ENCODE results near the gene ST6GAL1.

DNA sequence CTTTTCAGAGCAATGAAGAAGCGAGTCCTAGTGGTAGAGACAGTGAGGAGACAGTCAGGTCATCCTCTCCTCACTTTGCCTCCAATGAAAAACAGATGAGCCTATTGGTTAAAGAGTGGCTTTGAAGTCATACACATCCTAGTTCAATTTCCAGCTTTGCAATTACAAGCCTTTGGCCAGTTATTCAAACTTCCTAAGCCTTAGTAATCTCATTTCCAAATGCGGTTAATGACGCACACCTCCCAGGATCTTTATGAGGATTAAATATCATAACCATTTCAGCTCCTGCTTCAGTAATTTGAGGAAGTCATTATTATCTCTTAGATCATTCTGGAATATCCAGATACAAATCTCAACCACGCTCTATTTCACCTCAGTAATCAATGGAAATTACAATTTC is 10.0 kb upstream of the ST6GAL1 start:
- TF ChIP-seq, protein P1, sequence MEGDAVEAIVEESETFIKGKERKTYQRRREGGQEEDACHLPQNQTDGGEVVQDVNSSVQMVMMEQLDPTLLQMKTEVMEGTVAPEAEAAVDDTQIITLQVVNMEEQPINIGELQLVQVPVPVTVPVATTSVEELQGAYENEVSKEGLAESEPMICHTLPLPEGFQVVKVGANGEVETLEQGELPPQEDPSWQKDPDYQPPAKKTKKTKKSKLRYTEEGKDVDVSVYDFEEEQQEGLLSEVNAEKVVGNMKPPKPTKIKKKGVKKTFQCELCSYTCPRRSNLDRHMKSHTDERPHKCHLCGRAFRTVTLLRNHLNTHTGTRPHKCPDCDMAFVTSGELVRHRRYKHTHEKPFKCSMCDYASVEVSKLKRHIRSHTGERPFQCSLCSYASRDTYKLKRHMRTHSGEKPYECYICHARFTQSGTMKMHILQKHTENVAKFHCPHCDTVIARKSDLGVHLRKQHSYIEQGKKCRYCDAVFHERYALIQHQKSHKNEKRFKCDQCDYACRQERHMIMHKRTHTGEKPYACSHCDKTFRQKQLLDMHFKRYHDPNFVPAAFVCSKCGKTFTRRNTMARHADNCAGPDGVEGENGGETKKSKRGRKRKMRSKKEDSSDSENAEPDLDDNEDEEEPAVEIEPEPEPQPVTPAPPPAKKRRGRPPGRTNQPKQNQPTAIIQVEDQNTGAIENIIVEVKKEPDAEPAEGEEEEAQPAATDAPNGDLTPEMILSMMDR (IDR thresholded peaks at IDR 0.05; ENCODE audit: low read depth, low read length), result no peak
- TF ChIP-seq POLR2A (IDR thresholded peaks at IDR 0.05; ENCODE audit: extremely low read depth, insufficient read length), result no peak
- TF ChIP-seq, protein P2, sequence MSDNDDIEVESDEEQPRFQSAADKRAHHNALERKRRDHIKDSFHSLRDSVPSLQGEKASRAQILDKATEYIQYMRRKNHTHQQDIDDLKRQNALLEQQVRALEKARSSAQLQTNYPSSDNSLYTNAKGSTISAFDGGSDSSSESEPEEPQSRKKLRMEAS (IDR thresholded peaks at IDR 0.05; ENCODE audit: low read depth, low read length), result no peak

Measured in NB4 (cell line).